Effector CD4-positive, alpha-beta T cell (primary cell): ENCODE data around the gene DNAJB2.
"Not testable (repeated sequence)": the region's sequence is repeated elsewhere in the genome, so short reads cannot be mapped to it uniquely, and the experiment has no call there.

Experiments used
- DNase-seq: peaks from one replicate; pipeline ENCODE4 v3.0.0-alpha.2; 2020

DNAJB2 gene

DNA sequence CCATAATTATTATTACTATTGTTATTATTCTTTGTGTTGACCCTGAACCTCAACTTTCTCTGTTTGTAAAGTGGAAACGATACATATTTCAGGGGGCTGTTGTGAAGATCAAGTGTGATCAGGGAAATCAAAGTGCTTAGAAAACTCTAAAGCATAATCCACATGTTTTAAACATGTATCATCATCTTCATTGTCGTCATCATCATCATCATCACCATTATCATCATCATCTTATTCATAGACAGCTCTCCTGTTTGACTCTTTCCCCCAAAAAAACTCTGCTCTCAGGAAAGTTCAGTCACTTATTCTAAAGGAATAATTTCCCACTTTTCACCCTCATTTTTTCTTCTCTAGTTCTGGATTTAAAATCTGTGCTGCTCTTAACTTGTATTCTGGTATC, 25.1 kb downstream of the DNAJB2 start:
- no peak for DNase-seq

DNA sequence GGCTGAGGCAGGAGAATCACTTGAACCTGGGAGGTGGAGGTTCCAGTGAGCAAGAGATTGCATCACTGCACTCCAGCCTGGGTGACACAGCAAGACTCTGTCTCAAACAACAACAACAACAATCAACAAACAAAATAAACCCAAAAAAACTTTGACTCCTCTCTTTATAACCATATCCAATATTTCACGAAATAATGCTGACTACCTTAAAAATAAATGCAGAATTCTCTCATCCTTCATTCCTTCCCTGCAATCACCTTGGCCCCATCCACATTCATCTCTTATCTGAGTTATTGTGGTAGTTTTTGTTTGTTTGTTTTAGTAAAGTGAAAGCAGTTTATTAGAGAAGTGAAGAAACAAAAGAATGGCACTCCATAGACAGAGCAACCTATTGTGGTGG, 26.9 kb downstream of the DNAJB2 start:
- DNase-seq: no peak

DNA sequence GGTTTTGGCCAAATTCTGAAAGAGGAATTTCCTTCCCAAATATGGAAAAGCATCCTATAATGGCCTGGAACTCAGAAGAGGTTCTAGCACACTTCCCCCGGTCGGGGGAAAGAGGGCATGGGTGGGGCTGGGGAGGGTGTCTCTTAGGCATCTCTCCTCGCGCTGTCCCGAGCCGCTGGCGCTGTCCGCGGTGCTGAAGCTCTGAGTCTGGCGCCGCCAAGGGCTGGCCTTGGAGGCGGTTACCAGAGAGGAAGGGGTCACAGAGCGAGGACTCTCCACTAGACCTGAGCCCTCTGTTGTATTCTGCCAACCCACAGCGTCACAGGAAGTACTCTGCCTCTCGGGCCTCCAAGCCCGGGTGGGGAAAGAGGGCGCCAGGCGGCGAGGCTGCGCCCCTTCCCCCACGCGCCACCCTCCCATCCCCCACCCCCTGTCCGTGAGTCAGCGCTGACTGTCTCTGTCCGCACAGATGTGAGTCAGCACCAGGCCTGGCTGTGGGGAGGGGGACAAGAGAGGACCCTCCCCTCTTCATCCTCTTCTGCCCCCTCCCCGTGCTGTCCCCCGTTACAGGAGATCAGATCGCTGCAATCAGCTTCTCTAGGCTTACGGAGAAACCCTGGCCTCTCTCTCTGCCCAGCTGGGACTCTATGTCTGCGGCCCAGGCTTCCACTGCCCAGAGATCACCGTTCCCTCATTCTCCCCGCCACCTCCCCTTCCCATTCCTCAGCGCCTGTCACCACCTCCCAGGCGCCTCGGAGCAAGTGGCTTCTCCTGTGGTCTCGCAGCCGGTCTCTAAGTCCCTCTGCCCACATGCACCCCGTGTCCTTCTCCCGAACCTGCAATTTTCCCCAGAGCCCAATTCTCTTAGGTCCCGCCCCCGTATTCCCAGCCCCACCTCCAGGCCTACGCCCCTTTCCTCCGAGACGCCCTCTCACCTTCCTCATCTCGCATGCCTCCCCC, 29.3 kb downstream of the DNAJB2 start:
- peak; percentile 62 for DNase-seq

DNA sequence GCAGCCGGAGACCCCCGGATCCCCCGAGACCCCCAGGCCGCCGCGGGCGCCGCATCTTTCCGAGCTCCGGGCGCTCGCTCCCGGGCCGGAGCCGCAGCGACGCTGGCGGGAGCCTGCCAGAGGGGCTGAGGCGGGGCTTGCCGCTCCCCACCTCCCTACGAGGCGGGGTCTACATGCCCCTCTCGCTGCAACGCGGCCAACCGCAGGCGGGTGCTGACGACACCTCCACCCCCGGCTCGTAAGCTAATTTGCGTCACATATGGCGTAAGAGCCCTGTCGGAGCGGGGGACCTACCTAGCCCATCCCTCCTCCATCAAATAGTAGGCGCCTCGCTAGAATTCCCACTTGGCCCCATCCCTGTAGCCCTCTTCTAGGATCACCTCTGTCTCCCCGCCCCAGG, 30.1 kb downstream of the DNAJB2 start, which contains the start of gene PTPRN:
Gene PTPRN, minus strand, starts transcription at position 124 of the 400 bp plus-strand sequence. Its CDS starts 69 bp downstream, at position 55.
- DNase-seq: no peak

DNA sequence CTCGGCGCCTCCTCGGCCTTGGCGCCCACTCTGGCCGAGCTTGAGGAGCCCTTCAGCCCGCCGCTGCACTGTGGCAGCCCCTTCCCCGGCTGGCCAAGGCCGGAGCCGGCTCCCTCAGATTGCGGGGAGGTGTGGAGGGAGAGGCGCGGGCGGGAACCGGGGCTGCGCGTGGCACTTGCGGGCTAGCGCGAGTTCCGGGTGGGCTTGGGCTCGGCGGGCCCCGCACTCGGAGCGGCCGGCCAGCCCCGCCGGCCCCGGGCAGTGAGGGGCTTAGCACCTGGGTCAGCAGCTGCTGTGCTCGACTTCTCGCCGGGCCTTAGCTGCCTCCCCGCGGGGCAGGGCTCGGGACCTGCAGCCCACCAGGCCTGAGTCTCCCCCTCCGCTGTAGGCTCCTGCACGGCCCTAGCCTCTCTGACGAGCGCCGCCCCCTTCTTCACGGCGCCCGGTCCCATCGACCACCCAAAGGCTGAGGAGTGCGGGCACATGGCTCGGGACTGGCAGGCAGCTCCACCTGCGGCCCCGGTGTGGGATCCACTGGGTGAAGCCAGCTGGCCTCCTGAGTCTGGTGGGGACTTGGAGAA, 33.6 kb downstream of the DNAJB2 start:
- DNase-seq: not testable (repeated sequence)

DNA sequence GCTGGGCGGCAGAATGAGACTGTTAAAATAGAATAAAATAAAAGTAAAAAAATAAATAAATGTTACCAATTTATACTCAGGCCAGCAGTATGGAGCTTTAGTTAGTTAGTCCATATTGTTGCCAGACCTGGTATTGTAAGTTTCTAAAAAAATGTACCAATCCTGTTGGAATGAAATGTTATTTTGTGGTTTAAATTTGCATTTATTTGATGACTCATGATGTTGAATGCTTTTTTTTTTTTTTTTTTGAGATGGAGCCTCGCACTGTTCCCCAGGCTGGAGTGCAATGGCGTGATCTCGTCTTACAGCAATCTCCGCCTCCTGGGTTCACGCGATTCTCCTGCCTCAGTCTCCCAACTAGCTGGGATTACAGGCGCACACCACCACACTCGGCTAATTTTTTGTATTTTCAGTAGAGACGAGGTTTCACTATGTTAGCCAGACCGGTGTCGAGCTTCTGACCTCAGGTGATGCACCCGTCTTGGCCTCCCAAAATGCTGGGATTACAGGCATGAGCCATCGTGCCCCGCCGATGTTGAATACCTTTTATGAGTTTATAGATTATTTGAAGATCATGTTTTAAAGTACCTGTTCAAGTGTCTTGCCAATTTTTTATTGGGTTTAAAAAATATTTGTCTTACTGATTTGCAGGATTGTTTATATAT, 35.8 kb downstream of the DNAJB2 start:
- DNase-seq: no peak

DNA sequence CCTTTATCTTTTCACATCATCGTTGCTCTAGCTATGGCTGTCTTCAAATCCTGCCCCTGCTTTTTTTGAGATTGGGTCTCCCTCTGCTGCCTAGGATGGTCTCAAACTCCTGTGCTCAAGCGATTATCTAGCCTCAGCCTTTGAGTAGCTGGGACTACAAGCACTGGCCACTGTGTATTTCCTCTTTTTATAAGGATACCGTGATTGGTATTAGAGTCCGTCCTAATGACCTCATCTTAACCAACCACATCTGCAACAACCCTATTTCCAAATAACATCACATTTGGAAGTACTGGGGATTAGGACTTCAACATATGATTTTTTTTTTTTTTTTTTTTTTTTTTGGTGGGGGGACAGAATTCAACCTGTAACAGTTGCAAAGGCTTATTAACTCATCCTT, 44.3 kb downstream of the DNAJB2 start:
- DNase-seq: no peak

DNA sequence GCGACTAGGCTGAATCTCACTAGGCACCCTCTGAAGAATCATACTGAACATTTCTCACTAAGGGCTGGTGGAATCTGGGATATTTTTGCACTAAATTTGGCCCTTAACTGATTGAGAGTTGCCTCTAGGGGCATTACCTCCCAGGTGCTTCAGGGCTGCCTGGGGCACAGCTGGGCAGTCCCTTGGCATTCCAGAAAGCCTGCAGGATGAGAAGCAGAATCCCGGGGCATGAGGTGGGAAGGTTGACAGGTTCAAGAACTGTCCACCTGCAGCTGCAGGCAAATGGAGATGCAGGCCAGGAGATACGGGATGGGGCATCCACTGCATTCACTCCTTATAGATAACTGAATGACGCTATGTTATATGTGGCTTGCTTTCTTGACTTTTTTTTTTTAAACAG, 46.0 kb downstream of the DNAJB2 start:
- DNase-seq: no peak

DNA sequence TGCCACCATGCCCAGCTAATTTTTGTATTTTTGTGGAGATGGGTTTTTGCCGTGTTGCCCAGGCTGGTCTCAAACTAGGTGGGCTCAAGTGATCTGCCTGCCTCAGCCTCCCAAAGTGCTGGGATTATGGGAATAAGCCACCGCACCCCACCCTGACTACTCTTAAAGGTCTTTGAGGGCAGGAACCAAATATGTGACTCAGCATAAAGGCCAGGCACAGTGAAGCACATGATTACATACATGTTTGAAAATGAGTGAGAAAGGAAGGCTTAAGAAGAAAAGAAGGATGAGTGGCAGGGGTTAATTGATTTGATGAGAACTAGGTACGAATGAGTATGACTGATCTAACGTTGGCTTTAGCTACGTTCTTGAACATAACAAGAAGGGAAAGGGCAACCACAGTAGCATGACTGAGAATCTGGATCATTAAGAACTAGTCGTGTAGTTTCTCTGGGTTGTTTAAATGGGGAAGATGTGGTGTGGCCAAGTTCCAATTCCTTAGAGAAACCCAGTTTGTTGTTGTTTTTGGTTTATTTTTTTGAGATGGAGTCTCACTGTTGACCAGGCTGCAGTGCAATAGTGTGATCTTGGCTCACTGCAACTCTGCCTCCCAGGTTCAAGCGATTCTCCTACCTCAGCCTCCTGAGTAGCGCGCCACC, 46.6 kb downstream of the DNAJB2 start:
- no peak for DNase-seq

DNA sequence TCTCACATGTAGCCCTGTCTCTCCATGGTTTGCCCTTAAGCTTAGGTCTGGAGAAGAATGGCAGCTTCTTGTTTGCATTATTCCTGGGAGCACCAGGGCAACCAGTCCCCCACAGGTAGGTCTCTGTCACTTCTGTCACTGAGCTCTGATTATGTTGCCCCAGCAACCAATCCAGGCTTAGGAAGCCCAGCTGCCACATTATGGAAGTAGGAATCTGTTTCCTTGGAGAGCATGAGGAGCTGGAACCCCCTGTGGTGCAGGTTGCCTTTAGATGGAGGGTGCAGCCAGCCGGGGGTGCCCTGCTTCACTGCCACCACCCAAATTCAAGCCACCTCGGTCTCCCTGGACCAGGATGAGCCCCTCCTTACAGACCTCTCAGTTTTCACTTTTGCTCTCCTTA, 48.6 kb downstream of the DNAJB2 start:
- DNase-seq: no peak

DNA sequence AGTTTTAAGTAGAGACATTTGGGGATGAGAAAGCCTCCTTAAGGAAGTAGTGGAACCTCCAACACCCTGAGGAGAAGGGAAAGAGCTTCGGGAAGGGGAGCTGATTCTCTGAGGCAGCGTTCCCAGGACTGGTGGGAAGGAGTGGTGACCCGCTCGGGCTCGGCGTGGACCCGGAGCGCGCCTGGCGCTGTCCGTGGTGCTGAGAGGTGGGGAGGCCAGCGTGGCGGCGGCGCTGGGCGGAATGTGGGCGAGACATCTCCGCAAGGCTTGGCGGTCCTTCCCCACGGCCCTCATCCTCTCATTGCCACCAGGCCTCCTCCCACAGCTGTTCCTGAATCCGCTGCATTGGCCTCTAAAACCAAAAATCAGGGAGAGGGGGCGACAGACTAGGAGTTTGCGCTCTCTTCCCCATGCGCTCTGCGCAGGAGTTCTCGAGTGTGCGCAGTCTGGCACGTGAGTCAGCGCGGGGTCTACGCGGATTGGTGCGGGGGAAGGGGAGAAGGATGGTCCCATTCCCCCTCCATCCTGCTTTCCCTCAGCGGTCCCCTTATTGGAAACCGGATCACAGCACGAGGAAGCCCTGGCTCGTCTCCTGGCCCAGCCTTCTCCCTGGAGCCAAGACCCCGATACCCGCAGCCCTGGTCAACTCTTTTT, 52.5 kb downstream of the DNAJB2 start:
- no peak for DNase-seq

DNA sequence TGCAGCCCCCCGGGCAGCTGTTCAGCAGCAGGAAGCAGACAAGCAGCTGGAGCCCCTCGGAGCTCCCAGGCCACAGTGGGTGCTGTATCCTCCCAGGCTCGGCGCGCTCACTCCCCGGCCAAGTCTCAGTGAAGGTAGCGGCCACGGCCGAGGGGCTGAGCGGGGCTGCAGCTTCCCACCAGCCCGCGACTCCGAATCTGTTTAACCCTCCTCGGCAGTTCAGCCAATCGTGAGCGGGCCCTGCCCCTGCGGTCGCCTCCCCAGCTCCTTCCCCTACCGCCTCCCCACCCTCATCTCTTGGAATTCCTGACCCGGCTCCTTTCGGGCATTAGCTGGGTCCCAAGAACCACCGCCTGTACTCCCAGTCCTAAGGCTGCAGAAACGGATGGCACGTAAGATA, 53.4 kb downstream of the DNAJB2 start, which contains the start of gene RESP18:
Gene RESP18, minus strand, starts transcription at position 203 of the 400 bp plus-strand sequence.
- DNase-seq: no peak

DNA sequence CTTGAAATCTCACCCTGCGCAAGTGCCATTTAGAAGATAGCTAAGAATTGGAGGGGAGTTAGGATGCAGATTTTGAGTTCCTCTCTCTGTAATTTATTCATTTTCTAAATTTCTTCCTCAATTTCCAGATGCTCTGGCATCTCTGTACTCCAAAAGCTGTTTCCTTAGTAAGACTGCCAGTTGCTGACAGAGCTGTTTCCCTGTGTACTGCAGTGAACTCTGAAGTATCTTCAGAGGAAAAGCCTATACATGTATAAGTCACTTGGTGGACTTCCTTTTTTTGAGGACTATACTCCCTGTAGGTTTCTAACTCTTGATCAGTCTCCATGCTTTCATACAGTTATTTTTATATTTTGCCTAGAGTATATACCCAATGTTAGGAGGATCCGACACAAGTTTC, 54.9 kb downstream of the DNAJB2 start:
- no peak for DNase-seq

DNA sequence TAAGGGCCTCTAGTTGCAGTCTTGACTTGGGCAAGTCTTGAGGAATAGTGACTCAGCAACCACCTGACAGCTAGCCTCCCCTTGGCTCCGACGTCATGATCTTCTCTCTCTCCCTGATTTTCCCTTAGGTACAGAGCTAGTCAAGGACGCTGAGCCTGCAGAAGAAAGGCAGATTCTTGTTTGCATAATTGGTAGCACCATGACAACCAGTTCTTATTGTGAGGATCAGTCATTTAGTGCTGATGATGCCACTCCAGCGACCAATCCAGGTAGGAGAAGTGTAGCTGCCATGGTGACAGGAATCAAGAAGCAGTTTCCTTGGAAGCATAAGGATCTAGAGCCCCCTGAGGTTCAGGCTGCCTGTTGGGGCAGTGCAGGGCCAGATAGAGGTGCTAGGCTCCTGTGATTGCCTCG, 56.2 kb downstream of the DNAJB2 start:
- DNase-seq: no peak
